Choroid plexus epithelial cell (primary cell): ENCODE results near the gene C4A.
"Not testable (repeated sequence)": the region's sequence is repeated elsewhere in the genome, so short reads cannot be mapped to it uniquely, and the experiment has no call there.

Experiments used
- DNase-seq: peaks from one replicate; pipeline ENCODE4 v3.0.0-alpha.2; 2010; ENCODE audit warnings: low read depth
- H3K4me3 ChIP-seq: 2 replicates; pipeline ENCODE4 v1.5.1; 2011; ENCODE audit warnings: low read depth, mild to moderate bottlenecking, control low read depth, low read length, moderate library complexity
- TF ChIP-seq, protein P1 (sequence below): conservative IDR thresholded peaks from 2 replicates; pipeline ENCODE4 v1.5.1; 2011; ENCODE audit warnings: low read depth, mild to moderate bottlenecking, control low read depth, inconsistent platforms, low read length, moderate library complexity

C4A gene

DNA sequence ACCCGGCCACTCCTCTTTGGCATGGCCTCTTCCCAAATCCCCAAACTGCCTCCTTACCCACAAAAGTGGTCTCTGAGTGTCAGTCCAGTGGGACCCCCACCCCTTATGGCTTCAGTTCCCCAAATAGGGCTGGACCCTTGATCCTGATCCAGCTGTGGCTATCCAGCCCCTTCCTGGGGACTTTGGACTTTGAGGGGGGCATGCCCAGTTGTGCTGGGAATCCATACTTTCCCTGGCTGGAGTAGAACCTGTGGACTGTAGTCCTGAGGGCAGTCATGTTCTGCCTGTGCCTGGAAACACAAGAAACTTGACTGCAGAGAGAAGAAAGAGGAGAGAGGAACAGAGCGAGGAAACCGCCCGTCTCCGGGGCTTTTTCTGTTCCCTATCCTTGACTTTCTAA lies 55.3 kb downstream of the C4A start:
- not testable (repeated sequence) for H3K4me3 ChIP-seq, DNase-seq

DNA sequence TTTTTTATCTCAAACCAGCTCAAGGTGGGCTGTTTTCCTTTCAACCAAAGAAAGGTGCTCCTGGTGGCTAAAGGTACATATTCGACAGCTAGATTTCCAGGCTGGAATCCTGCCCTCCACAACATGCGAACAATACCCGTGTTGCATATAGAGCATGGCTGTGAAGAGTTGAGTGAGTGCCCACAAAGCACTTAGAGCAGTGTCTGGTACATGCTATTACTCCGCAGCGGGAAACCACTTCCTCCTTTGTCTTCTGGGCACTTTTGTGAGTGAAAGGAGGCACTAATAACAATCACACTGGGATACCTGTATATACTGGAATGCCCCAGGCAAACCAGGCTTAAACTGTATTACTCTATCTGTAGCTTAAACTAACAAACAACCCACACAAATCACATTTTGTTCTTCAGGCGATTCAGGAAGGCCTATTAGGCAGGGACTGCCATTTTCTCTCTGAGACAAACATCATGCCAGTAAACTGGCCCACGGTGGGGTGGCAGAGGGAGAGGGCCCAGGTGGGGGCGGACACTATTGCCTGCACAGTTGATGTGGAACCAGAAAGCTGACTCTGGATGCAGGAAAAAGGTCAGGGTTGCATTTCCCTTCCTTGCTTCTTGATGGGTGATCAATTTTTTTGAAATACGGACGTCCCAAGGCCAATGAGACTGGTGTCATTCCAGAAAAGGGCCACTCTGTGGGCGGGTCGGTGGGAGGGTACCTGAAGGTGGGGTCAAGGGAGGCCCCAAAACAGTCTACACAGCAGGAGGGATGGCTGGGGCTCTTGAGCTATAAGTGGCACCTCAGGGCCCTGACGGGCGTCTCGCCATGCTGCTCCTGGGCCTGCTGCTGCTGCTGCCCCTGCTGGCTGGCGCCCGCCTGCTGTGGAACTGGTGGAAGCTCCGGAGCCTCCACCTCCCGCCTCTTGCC lies 56.0 kb downstream of the C4A start, which contains the start of gene CYP21A2:
TSS of gene CYP21A2 (plus strand) at position 818 of the 927 bp plus-strand sequence. CDS start at position 826, 8 bp downstream.
- not testable (repeated sequence) for DNase-seq, H3K4me3 ChIP-seq

DNA sequence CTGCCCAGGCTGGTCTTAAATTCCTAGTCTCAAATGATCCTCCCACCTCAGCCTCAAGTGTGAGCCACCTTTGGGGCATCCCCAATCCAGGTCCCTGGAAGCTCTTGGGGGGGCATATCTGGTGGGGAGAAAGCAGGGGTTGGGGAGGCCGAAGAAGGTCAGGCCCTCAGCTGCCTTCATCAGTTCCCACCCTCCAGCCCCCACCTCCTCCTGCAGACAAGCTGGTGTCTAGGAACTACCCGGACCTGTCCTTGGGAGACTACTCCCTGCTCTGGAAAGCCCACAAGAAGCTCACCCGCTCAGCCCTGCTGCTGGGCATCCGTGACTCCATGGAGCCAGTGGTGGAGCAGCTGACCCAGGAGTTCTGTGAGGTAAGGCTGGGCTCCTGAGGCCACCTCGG lies 57.0 kb downstream of the C4A start:
- not testable (repeated sequence) for H3K4me3 ChIP-seq, DNase-seq

DNA sequence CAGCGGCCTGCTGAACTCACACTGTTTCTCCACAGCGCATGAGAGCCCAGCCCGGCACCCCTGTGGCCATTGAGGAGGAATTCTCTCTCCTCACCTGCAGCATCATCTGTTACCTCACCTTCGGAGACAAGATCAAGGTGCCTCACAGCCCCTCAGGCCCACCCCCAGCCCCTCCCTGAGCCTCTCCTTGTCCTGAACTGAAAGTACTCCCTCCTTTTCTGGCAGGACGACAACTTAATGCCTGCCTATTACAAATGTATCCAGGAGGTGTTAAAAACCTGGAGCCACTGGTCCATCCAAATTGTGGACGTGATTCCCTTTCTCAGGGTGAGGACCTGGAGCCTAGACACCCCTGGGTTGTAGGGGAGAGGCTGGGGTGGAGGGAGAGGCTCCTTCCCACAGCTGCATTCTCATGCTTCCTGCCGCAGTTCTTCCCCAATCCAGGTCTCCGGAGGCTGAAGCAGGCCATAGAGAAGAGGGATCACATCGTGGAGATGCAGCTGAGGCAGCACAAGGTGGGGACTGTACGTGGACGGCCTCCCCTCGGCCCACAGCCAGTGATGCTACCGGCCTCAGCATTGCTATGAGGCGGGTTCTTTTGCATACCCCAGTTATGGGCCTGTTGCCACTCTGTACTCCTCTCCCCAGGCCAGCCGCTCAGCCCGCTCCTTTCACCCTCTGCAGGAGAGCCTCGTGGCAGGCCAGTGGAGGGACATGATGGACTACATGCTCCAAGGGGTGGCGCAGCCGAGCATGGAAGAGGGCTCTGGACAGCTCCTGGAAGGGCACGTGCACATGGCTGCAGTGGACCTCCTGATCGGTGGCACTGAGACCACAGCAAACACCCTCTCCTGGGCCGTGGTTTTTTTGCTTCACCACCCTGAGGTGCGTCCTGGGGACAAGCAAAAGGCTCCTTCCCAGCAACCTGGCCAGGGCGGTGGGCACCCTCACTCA lies 57.7 kb downstream of the C4A start:
- not testable (repeated sequence) for H3K4me3 ChIP-seq, DNase-seq

DNA sequence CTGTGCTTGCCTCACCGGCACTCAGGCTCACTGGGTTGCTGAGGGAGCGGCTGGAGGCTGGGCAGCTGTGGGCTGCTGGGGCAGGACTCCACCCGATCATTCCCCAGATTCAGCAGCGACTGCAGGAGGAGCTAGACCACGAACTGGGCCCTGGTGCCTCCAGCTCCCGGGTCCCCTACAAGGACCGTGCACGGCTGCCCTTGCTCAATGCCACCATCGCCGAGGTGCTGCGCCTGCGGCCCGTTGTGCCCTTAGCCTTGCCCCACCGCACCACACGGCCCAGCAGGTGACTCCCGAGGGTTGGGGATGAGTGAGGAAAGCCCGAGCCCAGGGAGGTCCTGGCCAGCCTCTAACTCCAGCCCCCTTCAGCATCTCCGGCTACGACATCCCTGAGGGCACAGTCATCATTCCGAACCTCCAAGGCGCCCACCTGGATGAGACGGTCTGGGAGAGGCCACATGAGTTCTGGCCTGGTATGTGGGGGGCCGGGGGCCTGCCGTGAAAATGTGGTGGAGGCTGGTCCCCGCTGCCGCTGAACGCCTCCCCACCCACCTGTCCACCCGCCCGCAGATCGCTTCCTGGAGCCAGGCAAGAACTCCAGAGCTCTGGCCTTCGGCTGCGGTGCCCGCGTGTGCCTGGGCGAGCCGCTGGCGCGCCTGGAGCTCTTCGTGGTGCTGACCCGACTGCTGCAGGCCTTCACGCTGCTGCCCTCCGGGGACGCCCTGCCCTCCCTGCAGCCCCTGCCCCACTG lies 58.6 kb downstream of the C4A start:
- H3K4me3 ChIP-seq, DNase-seq: not testable (repeated sequence)

DNA sequence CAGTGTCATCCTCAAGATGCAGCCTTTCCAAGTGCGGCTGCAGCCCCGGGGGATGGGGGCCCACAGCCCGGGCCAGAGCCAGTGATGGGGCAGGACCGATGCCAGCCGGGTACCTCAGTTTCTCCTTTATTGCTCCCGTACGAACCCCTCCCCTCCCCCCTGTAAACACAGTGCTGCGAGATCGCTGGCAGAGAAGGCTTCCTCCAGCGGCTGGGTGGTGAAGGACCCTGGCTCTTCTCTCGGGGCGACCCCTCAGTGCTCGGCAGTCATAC lies 59.1 kb downstream of the C4A start:
- H3K4me3 ChIP-seq = not testable (repeated sequence)

DNA sequence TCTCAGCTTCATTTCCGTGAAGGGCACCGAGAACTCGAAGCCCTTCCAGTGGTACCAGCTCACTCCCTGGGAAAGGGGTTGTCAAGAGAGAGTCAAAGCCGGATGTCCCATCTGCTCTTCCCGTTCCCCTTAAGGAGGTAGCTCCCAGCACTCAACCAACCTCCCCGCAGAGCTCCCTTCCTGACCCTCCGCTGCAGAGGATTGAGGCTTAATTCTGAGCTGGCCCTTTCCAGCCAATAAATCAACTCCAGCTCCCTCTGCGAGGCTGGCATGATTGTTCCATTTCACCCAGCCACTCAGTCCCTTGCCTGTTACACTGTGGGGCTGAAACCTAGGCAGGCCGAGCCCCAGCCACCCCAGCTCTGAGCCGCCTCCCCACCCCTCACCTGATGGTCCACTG lies 59.5 kb downstream of the C4A start:
- DNase-seq, H3K4me3 ChIP-seq: not testable (repeated sequence)

More for the DNA sequence above, 59.1 kb downstream of the C4A start:
- not testable (repeated sequence) for DNase-seq

DNA sequence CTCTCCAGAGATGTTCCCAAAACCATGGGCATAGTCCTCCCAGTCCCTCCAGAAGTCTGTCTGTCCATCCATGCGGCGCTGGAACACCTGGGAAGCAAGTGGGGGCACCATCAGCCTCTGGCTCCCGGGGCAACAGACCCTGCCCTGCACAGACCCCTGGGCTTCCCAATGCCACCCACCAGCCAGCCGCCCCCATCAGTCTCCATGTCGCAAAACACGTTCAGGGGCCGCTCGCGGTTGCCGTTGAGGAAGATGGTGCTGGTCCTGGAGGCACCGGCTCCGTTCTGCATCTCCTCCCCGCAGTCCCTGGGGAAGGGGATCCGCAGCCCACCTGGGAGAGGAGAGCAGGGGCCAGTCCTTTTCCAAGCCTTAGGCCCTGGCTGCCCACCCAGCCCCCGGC lies 60.4 kb downstream of the C4A start:
- not testable (repeated sequence) for DNase-seq, H3K4me3 ChIP-seq

DNA sequence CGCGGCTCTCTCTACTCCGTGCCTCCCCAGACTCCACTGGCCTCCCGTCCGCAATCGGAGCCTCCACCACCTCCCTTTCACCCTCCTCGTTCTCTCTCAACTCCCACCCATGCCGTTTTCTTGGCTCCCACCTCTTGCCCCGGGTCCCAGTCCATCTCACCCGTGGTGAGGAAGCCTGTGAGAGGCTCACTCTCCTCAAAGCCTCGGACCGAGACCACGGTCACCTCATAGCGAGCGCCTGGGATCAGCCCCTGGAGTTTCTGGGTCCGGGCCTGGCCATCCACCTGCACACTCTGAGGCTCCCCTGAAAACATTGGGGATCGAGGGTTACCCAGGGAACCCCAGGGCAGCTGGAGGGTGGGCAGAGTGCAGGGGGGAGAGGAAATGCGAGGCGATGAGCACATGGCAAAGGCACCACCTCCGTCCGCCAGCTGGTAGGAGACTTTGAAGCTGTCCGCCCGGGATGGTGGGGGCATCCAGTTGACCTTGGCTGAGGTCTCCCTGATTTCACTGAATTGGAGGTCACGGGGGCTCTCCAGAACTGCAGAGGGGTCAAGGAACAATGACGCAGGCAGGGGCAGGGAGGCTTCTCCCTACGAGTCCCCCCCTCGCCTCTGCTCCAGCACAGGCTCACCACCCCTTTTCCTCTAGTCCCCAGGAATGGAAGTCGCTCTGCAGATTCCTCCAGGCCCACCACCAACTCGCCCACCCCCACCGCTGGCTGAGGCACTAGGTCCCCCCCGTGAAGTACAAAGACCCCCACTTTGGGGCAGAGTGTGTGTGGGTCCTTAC lies 61.9 kb downstream of the C4A start:
- DNase-seq, H3K4me3 ChIP-seq: not testable (repeated sequence)

DNA sequence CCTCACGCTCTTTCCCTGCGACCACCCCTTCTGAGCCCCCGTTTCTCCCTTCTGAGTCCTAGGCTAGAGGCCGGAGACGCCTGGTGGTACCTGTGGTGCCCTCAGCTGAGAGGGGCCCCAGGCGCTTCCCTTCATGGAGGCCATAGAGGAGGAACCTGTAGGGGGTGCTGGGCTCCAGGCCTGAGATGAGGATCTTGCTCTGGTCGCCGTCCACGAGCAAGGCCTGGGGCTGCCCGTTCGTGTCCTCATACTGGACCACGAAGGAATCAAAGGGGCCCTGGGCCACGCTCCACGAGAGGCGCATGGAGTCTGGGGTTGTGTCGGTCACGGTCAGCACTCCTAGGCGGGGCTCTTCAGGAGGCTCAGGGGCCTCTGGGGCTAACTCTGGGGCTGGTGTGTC lies 63.1 kb downstream of the C4A start:
- not testable (repeated sequence) for DNase-seq

DNA sequence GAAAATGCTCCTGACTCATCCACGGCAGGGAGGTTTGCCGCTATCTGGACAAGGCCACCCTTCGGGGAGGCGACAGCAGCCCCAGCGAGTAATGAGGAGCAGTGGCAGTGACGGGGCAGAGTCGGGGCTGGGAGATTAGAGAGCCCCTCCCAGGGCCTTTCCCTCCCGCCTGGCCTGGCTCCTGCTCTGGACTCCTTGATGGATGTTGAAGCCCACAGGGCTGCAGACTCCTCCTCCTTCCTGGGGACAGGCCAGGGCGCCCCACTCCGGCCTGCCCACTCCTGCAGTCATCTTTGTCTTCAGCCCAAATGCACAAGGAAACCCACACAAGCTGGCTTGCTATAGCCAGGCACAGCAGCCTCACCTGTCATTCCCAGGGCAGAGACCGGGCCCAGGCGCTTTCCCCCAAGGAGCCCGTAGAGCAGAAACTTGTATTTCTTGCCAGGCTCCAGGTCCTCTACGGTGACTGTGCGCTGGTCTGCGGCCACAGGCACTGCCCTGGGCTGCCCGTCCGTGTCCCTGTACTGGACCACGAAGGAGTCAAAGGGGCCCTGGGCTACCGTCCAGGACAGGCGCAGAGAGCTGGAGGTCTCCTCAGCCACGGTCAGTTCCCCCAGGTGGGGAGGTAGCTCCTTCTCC lies 64.1 kb downstream of the C4A start:
- no peak for DNase-seq
- TF ChIP-seq, protein P1, sequence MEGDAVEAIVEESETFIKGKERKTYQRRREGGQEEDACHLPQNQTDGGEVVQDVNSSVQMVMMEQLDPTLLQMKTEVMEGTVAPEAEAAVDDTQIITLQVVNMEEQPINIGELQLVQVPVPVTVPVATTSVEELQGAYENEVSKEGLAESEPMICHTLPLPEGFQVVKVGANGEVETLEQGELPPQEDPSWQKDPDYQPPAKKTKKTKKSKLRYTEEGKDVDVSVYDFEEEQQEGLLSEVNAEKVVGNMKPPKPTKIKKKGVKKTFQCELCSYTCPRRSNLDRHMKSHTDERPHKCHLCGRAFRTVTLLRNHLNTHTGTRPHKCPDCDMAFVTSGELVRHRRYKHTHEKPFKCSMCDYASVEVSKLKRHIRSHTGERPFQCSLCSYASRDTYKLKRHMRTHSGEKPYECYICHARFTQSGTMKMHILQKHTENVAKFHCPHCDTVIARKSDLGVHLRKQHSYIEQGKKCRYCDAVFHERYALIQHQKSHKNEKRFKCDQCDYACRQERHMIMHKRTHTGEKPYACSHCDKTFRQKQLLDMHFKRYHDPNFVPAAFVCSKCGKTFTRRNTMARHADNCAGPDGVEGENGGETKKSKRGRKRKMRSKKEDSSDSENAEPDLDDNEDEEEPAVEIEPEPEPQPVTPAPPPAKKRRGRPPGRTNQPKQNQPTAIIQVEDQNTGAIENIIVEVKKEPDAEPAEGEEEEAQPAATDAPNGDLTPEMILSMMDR = no peak
- no peak overlapping the region for H3K4me3 ChIP-seq

More for the DNA sequence above, 63.1 kb downstream of the C4A start:
- not testable (repeated sequence) for H3K4me3 ChIP-seq
